K562 (cell line): ENCODE results near the gene B3GALT5. TPM values are rescaled to one million over a fixed set of nuclear protein-coding genes. Genes with fewer than 3 reads are reported as not detected.

Experiments used
- BHLHE40 ChIP-seq: IDR thresholded peaks from 2 replicates; pipeline ENCODE4 v1.6.1; 2011; ENCODE audit warnings: low read length, improper control_type of control experiment
- BRCA1 ChIP-seq, 2 experiments: fragments of 450-650 bp in 1 of 2; sonication (generic) in 1 of 2; formaldehyde crosslinking in 1 of 2; IDR thresholded peaks; 2 replicates each; pipeline versions ENCODE4 v1.5.0 to v1.6.1; 2017 to 2020; ENCODE audit warnings: mild to moderate bottlenecking in 1 of 2, missing genetic modification reagents in 1 of 2
- HDGF ChIP-seq: fragments of 450-650 bp; IDR thresholded peaks from 2 replicates; pipeline ENCODE4 v1.6.1; 2016
- STAG1 ChIP-seq: sonication (generic); formaldehyde crosslinking; IDR thresholded peaks from 2 replicates; pipeline ENCODE4 v1.5.0; 2020; ENCODE audit warnings: missing genetic modification reagents, borderline replicate concordance
- ZKSCAN3 ChIP-seq: fragments of 250-450 bp; sonication (Bioruptor Pico); IDR thresholded peaks from 2 replicates; pipeline ENCODE4 v1.4.0; 2020
- ZNF511 ChIP-seq: sonication (generic); formaldehyde crosslinking; IDR thresholded peaks from 2 replicates; pipeline ENCODE4 v1.8.0; 2022; ENCODE audit warnings: mild to moderate bottlenecking, missing genetic modification reagents
- polyA plus RNA-seq, 8 experiments: library from polyadenylated mRNA; depleted of rRNA in 4 of 8; stranded (reverse) in 5 of 8; unstranded in 3 of 8; fragments of >200 nt; fragmentation: Nextera tagmentation in 2 of 8; fragmentation: Illumina TruSeq in 1 of 8; extraction: Ambion mirVana in 2 of 8; extraction: Trizol in 1 of 8; gene quantifications; 2 replicates each; pipeline versions ENCODE4 v1.2.1 to v1.2.3, GENCODE V29; 2011 to 2014; ENCODE audit warnings: inconsistent platforms in 1 of 8, missing spikeins in 1 of 8
- total RNA-seq, 7 experiments: library from RNA; depleted of rRNA in 6 of 7; stranded (reverse); fragments of >200 nt in 6 of 7; fragmentation: Illumina TruSeq in 2 of 7; extraction: Trizol in 2 of 7; gene quantifications; 2 replicates each; pipeline versions ENCODE4 v1.2.1 to v1.2.3, GENCODE V29; 2011 to 2021; ENCODE audit warnings: low replicate concordance in 1 of 7
- TF ChIP-seq, protein P1 (sequence below), 2 experiments: fragments of 450-650 bp; IDR thresholded peaks; 2 replicates each; pipeline ENCODE4 v1.6.1; 2016; ENCODE audit warnings: mild to moderate bottlenecking in 2 of 2, borderline replicate concordance in 1 of 2, low read depth in 1 of 2, moderate library complexity in 1 of 2

B3GALT5 gene
- total and polyA plus RNA-seq, 9 of the 15 experiments (the other 6 are each of a cell fraction or from before 2014, with no cell fraction given): 0.02 TPM; not detected in 8

DNA sequence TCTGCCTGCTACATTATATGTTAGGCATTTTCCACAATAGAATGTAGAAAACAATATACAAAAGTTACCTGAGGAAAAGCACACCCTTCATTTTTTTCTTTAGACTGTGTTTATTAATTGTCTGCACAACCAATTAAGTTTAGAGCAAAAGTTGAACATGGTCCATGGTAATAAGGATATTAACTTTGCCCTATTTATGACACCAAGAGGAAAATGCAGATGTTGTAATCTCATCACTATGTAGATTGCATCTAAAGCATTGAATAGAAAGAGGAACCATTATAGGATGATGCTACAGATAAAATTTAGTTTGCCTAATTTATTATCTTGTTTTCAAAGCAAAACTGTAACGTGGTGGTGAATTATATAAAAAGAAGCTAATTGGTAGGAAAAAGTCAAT is 72.5 kb downstream of the B3GALT5 start (continued):
- TF ChIP-seq, protein P1, sequence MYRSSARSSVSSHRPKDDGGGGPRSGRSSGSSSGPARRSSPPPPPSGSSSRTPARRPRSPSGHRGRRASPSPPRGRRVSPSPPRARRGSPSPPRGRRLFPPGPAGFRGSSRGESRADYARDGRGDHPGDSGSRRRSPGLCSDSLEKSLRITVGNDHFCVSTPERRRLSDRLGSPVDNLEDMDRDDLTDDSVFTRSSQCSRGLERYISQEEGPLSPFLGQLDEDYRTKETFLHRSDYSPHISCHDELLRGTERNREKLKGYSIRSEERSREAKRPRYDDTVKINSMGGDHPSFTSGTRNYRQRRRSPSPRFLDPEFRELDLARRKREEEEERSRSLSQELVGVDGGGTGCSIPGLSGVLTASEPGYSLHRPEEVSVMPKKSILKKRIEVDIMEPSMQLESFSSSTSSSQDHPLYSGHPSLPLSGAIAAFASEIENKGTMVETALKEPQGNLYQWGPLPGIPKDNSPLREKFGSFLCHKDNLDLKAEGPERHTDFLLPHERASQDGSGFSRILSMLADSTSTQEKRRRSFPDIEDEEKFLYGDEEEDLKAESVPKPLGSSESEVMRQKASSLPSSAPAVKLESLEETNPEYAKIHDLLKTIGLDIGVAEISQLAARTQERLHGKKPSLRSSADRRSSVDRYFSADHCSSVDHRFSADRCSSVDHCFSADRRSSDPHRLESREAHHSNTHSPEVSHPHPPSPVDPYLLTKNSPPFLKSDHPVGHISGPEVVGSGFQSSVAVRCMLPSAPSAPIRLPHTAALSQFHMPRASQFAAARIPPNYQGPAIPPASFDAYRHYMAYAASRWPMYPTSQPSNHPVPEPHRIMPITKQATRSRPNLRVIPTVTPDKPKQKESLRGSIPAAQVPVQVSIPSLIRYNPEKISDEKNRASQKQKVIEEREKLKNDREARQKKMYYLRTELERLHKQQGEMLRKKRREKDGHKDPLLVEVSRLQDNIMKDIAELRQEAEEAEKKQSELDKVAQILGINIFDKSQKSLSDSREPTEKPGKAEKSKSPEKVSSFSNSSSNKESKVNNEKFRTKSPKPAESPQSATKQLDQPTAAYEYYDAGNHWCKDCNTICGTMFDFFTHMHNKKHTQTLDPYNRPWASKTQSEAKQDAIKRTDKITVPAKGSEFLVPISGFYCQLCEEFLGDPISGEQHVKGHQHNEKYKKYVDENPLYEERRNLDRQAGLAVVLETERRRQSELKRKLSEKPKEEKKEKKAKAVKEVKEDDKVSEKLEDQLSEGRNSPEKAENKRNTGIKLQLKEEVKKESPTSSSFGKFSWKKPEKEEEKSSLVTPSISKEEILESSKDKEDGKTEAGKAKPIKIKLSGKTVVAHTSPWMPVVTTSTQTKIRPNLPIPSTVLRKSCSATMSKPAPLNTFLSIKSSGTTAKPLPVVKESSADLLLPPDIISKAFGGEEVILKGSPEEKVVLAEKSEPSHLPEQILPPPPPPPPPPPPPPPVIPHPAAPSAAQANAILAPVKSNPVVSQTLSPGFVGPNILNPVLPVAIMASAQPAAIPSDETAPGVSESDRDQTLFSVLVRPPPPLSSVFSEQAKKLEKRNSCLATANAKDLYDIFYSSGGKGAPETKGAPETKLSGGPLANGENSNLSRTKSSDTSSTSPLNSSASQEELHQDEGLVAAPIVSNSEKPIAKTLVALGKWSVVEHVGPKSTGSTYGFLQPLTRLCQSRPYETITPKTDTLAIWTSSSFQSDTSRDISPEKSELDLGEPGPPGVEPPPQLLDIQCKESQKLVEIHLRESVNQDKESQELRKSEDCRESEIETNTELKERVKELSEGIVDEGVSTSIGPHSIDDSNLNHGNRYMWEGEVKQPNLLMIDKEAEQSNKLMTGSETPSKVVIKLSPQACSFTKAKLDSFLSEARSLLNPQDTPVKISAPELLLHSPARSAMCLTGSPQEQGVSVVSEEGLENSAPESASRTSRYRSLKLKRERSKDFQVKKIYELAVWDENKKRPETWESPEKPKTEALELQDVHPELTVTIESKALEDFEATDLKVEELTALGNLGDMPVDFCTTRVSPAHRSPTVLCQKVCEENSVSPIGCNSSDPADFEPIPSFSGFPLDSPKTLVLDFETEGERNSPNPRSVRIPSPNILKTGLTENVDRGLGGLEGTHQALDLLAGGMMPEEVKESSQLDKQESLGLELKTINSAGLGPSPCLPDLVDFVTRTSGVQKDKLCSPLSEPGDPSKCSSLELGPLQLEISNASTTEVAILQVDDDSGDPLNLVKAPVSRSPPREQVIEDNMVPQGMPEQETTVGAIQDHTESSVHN (IDR thresholded peaks at IDR 0.05; ENCODE audit: borderline replicate concordance in 1 of 2, low read depth in 1 of 2): no peak
- TF ChIP-seq HDGF: no peak
- no peak for TF ChIP-seq BRCA1 (IDR thresholded peaks at IDR 0.05)
- no peak for TF ChIP-seq BRCA1 (CRISPR knock-in tag; IDR thresholded peaks at IDR 0.05)
- TF ChIP-seq ZNF511 (CRISPR knock-in tag): no peak
- TF ChIP-seq BHLHE40: no peak
- TF ChIP-seq ZKSCAN3 (CRISPR knock-in tag): no peak
- no peak for TF ChIP-seq STAG1 (CRISPR knock-in tag)
